Measurements from ENCODE around the gene SLC10A7. TPM values are rescaled to one million over a fixed set of nuclear protein-coding genes. Genes with fewer than 3 reads are reported as not detected.

SLC10A7 gene
- total and polyA plus RNA-seq, 2 of the 4 experiments (the other 2 are of a cell fraction): 5.2 to 8.4 TPM

DNA sequence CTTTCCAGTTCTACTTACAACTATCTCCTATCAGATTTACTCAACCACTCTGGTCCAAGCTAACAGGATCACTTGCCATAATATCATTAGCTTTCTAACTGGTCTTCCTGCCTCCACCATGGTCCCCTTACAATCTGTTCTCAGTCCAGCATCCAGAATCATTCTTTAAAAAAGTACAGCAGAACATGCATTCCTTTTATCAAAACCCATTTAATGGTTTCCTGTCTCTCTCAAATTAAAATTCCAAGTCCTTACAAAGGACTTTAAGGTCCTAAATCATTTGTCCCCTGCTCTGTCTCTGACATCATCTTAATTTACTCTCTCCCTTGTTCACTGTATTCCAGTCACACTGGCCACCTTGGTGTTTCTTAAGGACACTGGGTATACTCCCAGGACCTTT is 202.8 kb downstream of the SLC10A7 start:
- Histone ChIP-seq H3K14ac (replicated peaks; ENCODE audit: low read depth, low read length) (no peak overlapping the region), H3K4ac (ENCODE audit: low read depth, low read length) (no peak overlapping the region), H3K36me3 (ENCODE audit: control insufficient read depth, insufficient read depth, low read length) (no peaks in the 10 kb centered on the region)

More for the DNA sequence above, 202.8 kb downstream of the SLC10A7 start:
- Histone ChIP-seq H2AK9ac (replicated peaks; ENCODE audit: low read depth, low read length, poor library complexity) (no peak overlapping the region), H3K79me1 (ENCODE audit: low read depth in 1 of 2, low read length in 2 of 2) (no peaks in the 10 kb centered on the region), H2BK20ac (ENCODE audit: low read depth, low read length) (no peak overlapping the region), H3K18ac (ENCODE audit: low read depth, low read length) (no peak overlapping the region), H2AK5ac (ENCODE audit: low read depth, low read length) (no peak overlapping the region), H2AFZ (replicated peaks; ENCODE audit: low read length, poor library complexity) (no peak overlapping the region), H2BK120ac (ENCODE audit: low read depth, low read length) (no peak overlapping the region), H4K91ac (ENCODE audit: insufficient read depth, low read depth, low read length) (no peak overlapping the region), H3K9me3 (ENCODE audit: control insufficient read depth, insufficient read depth, low read length) (no peaks in the 10 kb centered on the region), H3K4me2 (ENCODE audit: low read depth, low read length) (no peak overlapping the region), H3K4me3 (ENCODE audit: insufficient read depth, low read depth, low read length) (no peak overlapping the region), H4K5ac (ENCODE audit: low read depth, low read length) (no peak overlapping the region), H4K8ac (ENCODE audit: low read depth in 2 of 2, low read length in 2 of 2) (no peak overlapping the region), H3K4me1 (ENCODE audit: control insufficient read depth, insufficient read depth, low read length) (no peaks in the 10 kb centered on the region), H4K20me1 (ENCODE audit: insufficient read depth, low read length) (no peaks in the 10 kb centered on the region), H3K9me1 (ENCODE audit: insufficient read depth, low read length) (no peaks in the 10 kb centered on the region), H3K9ac (ENCODE audit: low read depth, low read length) (no peak overlapping the region), H3K27me3 (ENCODE audit: control insufficient read depth, insufficient read depth, low read length) (no peaks in the 10 kb centered on the region), H2BK15ac (ENCODE audit: low read depth, low read length) (no peak overlapping the region), H2BK5ac (ENCODE audit: low read depth, low read length, poor library complexity, severe bottlenecking) (no peak overlapping the region), H3K27ac (ENCODE audit: insufficient read depth, low read length) (no peak overlapping the region), H3K56ac (ENCODE audit: extremely low read depth, insufficient read depth, low read length) (no peak overlapping the region), H3K23ac (ENCODE audit: low read depth, low read length) (no peak overlapping the region)
- POLR2A ChIA-PET (ENCODE audit: unreplicated experiment): no interaction called here
- no peak for DNase-seq
- CTCF ChIA-PET: no interaction called here
- TF ChIP-seq, protein P1, sequence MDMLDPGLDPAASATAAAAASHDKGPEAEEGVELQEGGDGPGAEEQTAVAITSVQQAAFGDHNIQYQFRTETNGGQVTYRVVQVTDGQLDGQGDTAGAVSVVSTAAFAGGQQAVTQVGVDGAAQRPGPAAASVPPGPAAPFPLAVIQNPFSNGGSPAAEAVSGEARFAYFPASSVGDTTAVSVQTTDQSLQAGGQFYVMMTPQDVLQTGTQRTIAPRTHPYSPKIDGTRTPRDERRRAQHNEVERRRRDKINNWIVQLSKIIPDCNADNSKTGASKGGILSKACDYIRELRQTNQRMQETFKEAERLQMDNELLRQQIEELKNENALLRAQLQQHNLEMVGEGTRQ (IDR thresholded peaks at IDR 0.05; ENCODE audit: low read depth, low read length): no peak
- TF ChIP-seq, protein P2, sequence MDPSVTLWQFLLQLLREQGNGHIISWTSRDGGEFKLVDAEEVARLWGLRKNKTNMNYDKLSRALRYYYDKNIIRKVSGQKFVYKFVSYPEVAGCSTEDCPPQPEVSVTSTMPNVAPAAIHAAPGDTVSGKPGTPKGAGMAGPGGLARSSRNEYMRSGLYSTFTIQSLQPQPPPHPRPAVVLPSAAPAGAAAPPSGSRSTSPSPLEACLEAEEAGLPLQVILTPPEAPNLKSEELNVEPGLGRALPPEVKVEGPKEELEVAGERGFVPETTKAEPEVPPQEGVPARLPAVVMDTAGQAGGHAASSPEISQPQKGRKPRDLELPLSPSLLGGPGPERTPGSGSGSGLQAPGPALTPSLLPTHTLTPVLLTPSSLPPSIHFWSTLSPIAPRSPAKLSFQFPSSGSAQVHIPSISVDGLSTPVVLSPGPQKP (IDR thresholded peaks at IDR 0.05; ENCODE audit: borderline replicate concordance, low read depth, low read length): no peak
- no TSS peak for BruUV-seq (replicated peaks)
- intact Hi-C loops (cut with micrococcal nuclease) (no loop called here), dilution Hi-C loops (cut with HindIII; ENCODE audit: low sequenced_read_pairs, unreplicated experiment) (no loop called here), in situ Hi-C loops (cut with MboI; ENCODE audit: low sequenced_read_pairs) (no loop called here)
- no peak for ATAC-seq (ENCODE audit: low read depth)
